GM18951 (cell line): ENCODE measurements around the gene TM7SF3.
"Not testable (repeated sequence)": the region's sequence is repeated elsewhere in the genome, so short reads cannot be mapped to it uniquely, and the experiment has no call there.

Source experiments
- POLR2A ChIP-seq: IDR thresholded peaks from 4 replicates; pipeline ENCODE4 v1.6.1; 2011; ENCODE audit warnings: mild to moderate bottlenecking; ENCODE audit not compliant: insufficient read length, insufficient read depth; ENCODE audit errors: extremely low read depth
- in situ Hi-C: fragments of 300-500 bp; cut with MboI; formaldehyde crosslinking; loops from one replicate; pipeline ENCODE4 v1.12.0; 2022; ENCODE audit warnings: low sequenced_read_pairs, mixed read lengths, inconsistent platforms; ENCODE audit not compliant: unreplicated experiment

TM7SF3 gene

DNA sequence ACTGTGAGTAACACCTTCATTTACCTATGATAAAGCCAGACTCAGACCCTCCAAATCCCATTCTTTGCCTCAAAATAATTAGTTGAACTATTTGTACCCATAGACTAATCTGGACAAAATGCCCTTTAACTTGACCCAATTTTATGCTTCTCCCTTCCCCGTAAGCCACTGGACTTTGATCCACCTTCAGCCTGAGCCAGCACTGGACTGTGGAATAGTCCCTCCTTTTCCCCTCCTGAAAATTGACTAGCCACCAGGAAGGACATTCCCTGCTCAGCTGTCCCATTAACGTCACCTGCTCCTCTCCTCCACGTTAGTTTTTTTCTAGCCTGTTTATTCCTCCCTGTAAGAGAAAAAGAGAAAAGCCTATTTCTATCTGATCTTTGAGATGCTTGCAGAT, 18.5 kb upstream of the TM7SF3 start:
- TF ChIP-seq POLR2A, result no peak
- in situ Hi-C loops, result loop anchor here (10.0 to 25.0 kb wide), 2 partner anchors 92 to 255 kb away; no protein-coding TSS in a partner anchor

DNA sequence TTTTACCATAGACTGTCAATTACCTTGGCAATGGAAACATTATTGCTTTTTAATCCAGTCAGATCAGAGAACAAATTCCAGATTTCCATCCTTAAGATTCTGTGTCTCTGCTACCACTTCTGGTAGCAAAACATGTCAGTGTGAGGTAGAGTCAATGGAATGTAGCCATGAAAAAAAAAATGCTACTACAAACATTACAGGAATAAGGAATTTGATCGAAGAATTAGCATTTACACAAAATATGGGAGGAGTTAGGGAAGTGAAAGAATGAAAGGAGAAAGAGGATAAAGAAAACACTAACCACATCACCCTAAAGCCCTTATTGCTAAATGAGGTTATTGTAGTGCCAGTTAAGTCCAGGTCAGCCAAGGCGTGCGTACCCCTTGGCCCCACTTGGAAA, 17.3 kb upstream of the TM7SF3 start:
- in situ Hi-C loops, result loop anchor here (10.0 to 25.0 kb wide), 2 partner anchors 93 to 256 kb away; no protein-coding TSS in a partner anchor

DNA sequence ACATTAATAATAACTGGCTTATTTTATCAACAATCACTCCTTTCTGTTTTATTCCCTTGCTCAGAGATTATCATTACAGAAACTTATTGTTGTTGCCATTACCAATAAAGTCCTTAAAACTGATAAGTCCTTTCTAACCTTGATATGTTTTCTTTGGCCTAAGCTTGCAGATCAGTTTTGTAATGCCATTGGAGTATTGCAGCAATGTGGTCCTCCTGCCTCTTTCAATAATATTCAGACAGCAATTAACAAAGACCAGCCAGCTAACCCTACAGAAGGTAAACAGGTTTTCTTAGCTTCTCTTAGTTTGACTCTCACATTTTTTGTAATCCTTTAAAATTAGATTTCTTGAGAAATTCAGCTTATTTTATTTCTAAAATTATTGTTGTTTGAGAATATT, 12.1 kb upstream of the TM7SF3 start:
- in situ Hi-C loops, result loop anchor here (25.0 kb wide), 1 partner anchor 261 kb away; no protein-coding TSS in a partner anchor
- TF ChIP-seq POLR2A, result no peak

More for the DNA sequence above, 17.3 kb upstream of the TM7SF3 start:
- no peak for TF ChIP-seq POLR2A

DNA sequence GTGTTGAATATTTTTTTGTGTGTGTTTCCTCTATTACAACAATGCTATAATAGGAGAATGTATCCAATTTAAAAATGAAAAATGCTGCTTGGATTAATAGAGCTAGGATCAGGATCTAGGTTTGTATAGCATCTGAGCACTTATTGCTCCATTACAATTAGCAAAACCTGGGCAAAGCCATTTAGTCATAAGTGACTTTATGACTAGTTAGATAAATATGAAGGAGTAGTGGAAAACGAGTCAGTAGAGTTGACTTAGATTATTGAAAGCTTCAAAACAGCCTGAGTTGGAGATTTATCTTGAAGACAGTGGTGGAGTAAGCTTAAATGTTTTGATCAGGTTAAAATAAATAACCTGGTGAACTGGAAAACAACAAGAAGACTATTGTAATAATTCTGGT, 10.9 kb upstream of the TM7SF3 start:
- no peak for TF ChIP-seq POLR2A
- in situ Hi-C loops, result loop anchor here (25.0 kb wide), 1 partner anchor 262 kb away; no protein-coding TSS in a partner anchor

DNA sequence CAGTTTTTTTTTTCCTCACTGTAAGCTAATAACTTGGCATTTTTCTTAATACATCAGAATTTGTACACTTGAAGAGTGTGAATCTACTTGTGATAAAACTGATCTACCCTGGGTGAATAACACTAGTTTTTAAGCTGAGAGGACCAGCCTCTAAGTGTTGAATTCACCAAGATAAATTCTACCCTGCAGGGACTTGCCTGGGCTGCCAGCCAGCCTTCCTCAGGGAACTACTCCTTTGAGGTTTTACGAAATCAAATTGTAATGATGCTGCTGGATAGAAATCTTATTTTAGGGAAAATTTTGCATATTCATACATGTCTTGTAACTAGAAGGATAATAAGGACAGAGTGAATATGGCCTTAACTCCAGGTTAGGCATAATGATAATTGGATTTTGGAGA, 10.1 kb upstream of the TM7SF3 start:
- TF ChIP-seq POLR2A, result no peak
- in situ Hi-C loops, result no loop called here

DNA sequence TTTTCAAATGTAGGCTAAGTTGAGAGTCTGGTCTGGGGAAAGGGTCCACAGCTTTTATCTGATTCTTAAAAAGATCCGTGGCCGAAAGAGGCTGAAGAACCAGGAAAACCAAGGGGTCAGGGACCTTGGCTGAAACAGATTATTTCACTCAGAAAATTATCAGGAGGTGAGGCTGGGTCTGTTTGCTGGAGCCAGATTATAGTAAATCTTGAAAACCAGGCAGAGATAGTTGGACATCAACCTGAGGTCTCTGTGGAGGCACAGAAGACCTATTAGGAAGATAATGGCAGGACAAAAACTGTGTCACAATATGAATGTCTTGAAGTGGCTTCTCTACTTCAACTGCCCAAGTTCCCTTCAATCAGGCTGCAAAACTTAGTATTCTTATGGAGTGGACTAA, 6.6 kb upstream of the TM7SF3 start:
- no peak for TF ChIP-seq POLR2A

DNA sequence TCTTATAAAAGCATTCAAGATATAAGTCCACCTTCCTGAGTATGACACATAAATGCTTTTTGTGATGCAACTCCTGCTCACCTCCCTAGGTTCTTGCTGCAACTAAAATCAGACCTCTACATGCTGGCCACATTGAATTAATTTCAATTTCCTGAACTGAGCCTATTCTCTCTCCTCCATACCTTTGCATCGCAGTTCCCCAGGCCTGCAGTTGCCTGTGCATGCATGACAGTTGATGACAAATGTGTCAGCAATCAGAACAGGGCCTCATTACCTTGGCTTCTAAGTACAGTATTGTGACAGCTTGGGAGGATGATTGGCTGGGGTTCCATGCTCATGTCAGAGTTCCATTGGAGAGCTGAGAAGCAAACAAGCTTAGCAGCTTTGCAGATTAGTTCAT, 3.9 kb upstream of the TM7SF3 start:
- TF ChIP-seq POLR2A, result no peak
- in situ Hi-C loops, result no loop called here

More for the DNA sequence above, 6.6 kb upstream of the TM7SF3 start:
- in situ Hi-C loops, result no loop called here

DNA sequence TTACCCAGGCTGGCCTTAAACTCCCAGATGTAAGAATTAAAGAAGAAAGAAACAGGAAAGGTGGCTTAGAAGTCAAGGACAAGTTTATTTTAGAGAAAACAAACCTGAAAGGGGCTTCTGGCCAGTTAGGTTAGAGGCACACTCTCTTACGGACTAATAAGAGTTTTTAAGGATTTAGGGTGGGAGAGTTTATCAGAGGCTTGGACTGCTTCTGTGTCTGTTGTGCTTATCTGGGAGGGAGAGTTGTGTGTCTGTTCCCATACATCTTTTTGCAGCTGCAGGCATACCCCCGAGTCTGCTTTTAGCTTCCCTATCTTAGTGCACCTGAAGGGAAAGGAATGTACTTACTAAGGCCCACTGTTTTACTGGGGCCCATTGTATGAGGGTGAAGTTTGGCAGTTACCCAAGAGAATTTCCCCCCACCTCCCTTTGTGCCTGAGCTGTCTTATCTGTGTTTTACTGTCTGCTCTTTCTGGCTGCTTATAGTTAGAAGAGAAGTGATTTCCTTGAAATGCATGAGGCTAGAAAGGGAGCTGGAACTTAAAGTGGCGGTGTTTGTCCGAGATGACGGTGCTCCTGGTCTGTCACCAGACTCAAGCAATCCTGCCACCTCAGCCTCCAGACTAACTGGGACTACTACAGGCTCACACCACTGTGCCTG, 3.1 kb upstream of the TM7SF3 start:
- in situ Hi-C loops, result not testable (repeated sequence)

DNA sequence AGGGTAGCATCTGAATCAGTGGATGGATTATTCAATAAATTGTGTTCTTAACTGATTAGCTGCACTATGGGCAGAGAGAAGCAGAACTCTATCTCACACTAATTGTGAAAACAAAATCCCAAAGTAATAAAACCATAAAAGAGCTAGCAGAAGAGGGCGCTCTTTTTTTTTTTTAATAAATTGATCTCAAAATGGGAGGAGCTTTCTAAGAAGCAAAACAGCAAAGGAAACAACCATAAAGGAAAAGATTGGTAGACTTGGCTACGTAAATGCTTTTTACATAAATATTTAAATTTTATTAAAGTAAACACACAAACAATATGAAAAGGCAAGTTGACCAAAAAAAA, 1.5 kb upstream of the TM7SF3 start:
- in situ Hi-C loops, result no loop called here
- no peak for TF ChIP-seq POLR2A

GRCh38 chr12:27014859-27015729, 910 bp upstream of the TM7SF3 start:
- in situ Hi-C loops, result no loop called here
- TF ChIP-seq POLR2A, result no peak

DNA sequence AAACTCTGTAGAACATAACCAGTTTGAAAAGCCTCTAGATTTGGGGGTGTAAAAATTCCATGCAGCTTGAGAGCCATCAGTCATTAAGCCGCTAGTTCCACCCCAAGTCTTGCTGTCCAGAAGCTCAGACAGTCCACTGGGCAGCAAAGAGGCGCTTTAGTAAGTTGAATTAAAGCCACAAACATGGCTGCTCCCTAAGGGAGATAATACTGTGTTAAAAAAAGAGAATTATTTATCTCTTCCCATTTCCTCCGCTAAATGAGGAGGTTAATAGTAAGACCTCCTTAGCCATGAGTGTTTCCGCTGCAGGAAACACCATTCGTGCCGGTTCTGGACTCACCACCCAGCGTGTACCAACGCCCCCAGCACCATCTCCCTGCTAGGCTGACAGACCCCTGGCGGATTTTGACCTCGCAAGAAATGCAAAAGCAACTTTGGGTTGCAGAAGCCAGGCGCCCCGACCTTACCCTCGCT, 536 bp downstream of the TM7SF3 start:
- TF ChIP-seq POLR2A, result no peak
- in situ Hi-C loops, result no loop called here

DNA sequence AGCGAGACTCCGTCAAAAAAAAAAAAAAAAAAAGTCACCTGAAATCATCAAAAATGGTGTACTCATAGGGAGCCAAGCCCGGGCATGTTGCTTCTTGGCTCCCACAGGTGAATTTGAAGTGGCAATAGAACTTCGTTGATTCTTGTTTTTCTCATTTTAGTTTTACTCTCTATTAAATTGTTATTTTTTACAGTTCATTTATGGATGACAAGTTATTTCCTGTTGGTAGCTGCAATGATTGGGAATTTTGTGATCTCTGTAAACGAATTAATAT, 1.3 kb downstream of the TM7SF3 start:
- in situ Hi-C loops, result no loop called here
- TF ChIP-seq POLR2A, result no peak

DNA sequence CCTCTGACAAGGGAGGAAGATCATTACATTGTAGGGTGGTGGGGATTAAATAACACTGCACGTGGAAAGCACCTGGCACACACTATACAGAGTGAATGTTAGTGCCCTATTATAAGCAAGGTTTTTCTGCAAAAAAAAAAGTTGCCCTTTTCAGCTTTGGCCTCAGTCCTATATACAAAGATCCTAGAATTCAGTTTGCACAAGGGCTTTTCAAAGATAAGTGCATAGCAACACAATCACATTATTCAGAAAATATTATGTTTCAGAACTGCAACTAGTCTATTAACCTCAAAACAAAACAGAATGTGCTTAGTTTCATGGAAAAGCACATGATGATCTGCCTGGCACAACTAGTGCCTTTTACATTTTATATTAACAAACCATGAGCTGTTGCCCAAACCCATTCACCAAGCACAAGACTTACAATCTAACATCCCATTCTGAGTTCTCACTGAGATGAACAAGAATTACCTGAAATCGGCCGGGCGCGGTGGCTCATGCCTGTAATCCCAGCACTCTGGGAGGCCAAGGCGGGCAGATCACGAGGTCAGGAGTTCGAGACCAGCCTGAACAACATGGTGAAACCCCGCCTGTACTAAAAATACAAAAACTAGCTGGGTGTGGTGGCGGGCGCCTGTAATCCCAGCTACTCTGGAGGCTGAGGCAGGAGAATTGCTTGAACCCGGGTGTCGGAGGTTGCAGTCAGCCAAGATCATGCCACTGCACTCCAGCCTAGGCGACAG, 1.8 kb downstream of the TM7SF3 start:
- no peak for TF ChIP-seq POLR2A
- in situ Hi-C loops, result no loop called here
